HepG2 (cell line): ENCODE measurements around the gene CRYZL1. TPM values are rescaled to one million over a fixed set of nuclear protein-coding genes. Genes with fewer than 3 reads are reported as not detected.

Experiments
- ADNP ChIP-seq: sonication (generic); formaldehyde crosslinking; IDR thresholded peaks from 2 replicates; pipeline ENCODE4 v1.4.0; 2020; ENCODE audit warnings: missing genetic modification reagents
- ATF7 ChIP-seq, 2 experiments: fragments of 450-650 bp in 1 of 2; sonication (generic) in 1 of 2; formaldehyde crosslinking in 1 of 2; IDR thresholded peaks; 2 replicates each; pipeline versions ENCODE4 v1.4.0 to v1.6.1; 2016 to 2020; ENCODE audit warnings: antibody characterized with exemption in 1 of 2, mild to moderate bottlenecking in 1 of 2, missing genetic modification reagents in 1 of 2
- BCL3 ChIP-seq: sonication (generic); formaldehyde crosslinking; IDR thresholded peaks from 2 replicates; pipeline ENCODE4 v1.5.1; 2020; ENCODE audit warnings: mild to moderate bottlenecking, missing genetic modification reagents, moderate library complexity
- CREM ChIP-seq, 2 experiments: sonication (generic) in 1 of 2; formaldehyde crosslinking in 1 of 2; IDR thresholded peaks; 2 replicates each; pipeline versions ENCODE4 v1.4.0 to v1.6.1; 2016 to 2020; ENCODE audit warnings: antibody characterized with exemption in 1 of 2, mild to moderate bottlenecking in 1 of 2, missing genetic modification reagents in 1 of 2
- ELF4 ChIP-seq: sonication (generic); formaldehyde crosslinking; IDR thresholded peaks from 2 replicates; pipeline ENCODE4 v1.5.0; 2020; ENCODE audit warnings: missing genetic modification reagents, mild to moderate bottlenecking, moderate library complexity, borderline replicate concordance
- GATAD2A ChIP-seq: IDR thresholded peaks from 2 replicates; pipeline ENCODE4 v1.6.1; 2016
- GTF3A ChIP-seq: sonication (generic); formaldehyde crosslinking; conservative IDR thresholded peaks from 2 replicates; pipeline ENCODE4 v1.4.0; 2020; ENCODE audit warnings: mild to moderate bottlenecking, missing genetic modification reagents
- NFE2 ChIP-seq: sonication (generic); formaldehyde crosslinking; IDR thresholded peaks from 2 replicates; pipeline ENCODE4 v1.4.0; 2020; ENCODE audit warnings: missing genetic modification reagents
- PHF21A ChIP-seq: sonication (generic); formaldehyde crosslinking; IDR thresholded peaks from 2 replicates; pipeline ENCODE4 v1.5.0; 2020; ENCODE audit warnings: mild to moderate bottlenecking, missing genetic modification reagents
- THRA ChIP-seq: sonication (generic); formaldehyde crosslinking; IDR thresholded peaks from 2 replicates; pipeline ENCODE4 v1.4.0; 2020; ENCODE audit warnings: missing genetic modification reagents, borderline replicate concordance
- TOPORS ChIP-seq: sonication (generic); formaldehyde crosslinking; IDR thresholded peaks from 2 replicates; pipeline ENCODE4 v1.8.0; 2023; ENCODE audit warnings: mild to moderate bottlenecking, missing genetic modification reagents
- ZNF24 ChIP-seq: fragments of 450-650 bp; IDR thresholded peaks from 2 replicates; pipeline ENCODE4 v1.6.1; 2017; ENCODE audit warnings: antibody characterized with exemption, mild to moderate bottlenecking
- ZNF318 ChIP-seq: sonication (generic); formaldehyde crosslinking; IDR thresholded peaks from 2 replicates; pipeline ENCODE4 v1.4.0; 2020; ENCODE audit warnings: mild to moderate bottlenecking, missing genetic modification reagents
- ZNF569 ChIP-seq: sonication (generic); formaldehyde crosslinking; IDR thresholded peaks from 2 replicates; pipeline ENCODE4 v1.5.0; 2020; ENCODE audit warnings: mild to moderate bottlenecking, missing genetic modification reagents, moderate library complexity, borderline replicate concordance
- ZNF766 ChIP-seq: sonication (generic); formaldehyde crosslinking; IDR thresholded peaks from 2 replicates; pipeline ENCODE4 v1.5.0; 2020; ENCODE audit warnings: missing genetic modification reagents, borderline replicate concordance
- polyA plus RNA-seq, 8 experiments: library from polyadenylated mRNA; depleted of rRNA in 3 of 8; stranded (reverse) in 7 of 8; unstranded in 1 of 8; fragments of >200 nt; fragmentation: Illumina TruSeq in 4 of 8; extraction: Trizol in 4 of 8; gene quantifications; 2 replicates each; pipeline versions ENCODE4 v1.2.1 to v1.2.3, GENCODE V29; 2011 to 2016; ENCODE audit warnings: low read depth in 4 of 8, missing spikeins in 1 of 8, mixed read lengths in 1 of 8; ENCODE audit not compliant: insufficient read depth in 1 of 8
- total RNA-seq, 5 experiments: library from RNA; depleted of rRNA; stranded (reverse); fragments of >200 nt; fragmentation: Illumina TruSeq; extraction: Trizol; gene quantifications; 2 replicates each; pipeline ENCODE4 v1.2.3, GENCODE V29; 2016; ENCODE audit warnings: low read depth in 1 of 5
- TF ChIP-seq, protein P1 (sequence below): sonication (generic); formaldehyde crosslinking; IDR thresholded peaks from 2 replicates; pipeline ENCODE4 v1.8.0; 2022; ENCODE audit warnings: missing genetic modification reagents, mild to moderate bottlenecking, borderline replicate concordance

The CRYZL1 gene
- total and polyA plus RNA-seq, 2 of the 13 experiments (the other 11 are each of a cell fraction or from before 2014, with no cell fraction given): 20.3 to 27.7 TPM

- TF ChIP-seq BCL3 (CRISPR knock-in tag) (peak; percentile 61; the same call in 1 of the 2 replicates), GATAD2A (CRISPR knock-in tag) (no peak; the same call in 1 of the 2 replicates), ADNP (CRISPR knock-in tag) (no peak), PHF21A (CRISPR knock-in tag) (peak; percentile 39), ZNF318 (CRISPR knock-in tag) (no peak), ZNF569 (CRISPR knock-in tag) (no peak), NFE2 (CRISPR knock-in tag) (no peak), ZNF24 (no peak), ELF4 (no peak), THRA (0 out of 2 replicates have a peak, but pooled peaks have one; percentile 22), GTF3A (CRISPR knock-in tag) (no peak), CREM (IDR thresholded peaks at IDR 0.05) (peak; percentile 90), CREM (CRISPR knock-in tag; IDR thresholded peaks at IDR 0.05) (no peak), TOPORS (CRISPR knock-in tag) (no peak), ATF7 (IDR thresholded peaks at IDR 0.05) (no peak), ATF7 (CRISPR knock-in tag; IDR thresholded peaks at IDR 0.05) (no peak), ZNF766 (CRISPR knock-in tag) (0 out of 2 replicates have a peak, but pooled peaks have one; percentile 61)
- TF ChIP-seq, protein P1, sequence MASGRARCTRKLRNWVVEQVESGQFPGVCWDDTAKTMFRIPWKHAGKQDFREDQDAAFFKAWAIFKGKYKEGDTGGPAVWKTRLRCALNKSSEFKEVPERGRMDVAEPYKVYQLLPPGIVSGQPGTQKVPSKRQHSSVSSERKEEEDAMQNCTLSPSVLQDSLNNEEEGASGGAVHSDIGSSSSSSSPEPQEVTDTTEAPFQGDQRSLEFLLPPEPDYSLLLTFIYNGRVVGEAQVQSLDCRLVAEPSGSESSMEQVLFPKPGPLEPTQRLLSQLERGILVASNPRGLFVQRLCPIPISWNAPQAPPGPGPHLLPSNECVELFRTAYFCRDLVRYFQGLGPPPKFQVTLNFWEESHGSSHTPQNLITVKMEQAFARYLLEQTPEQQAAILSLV (CRISPR knock-in tag): no peak
These were observed 98.7 kb downstream of the CRYZL1 start, which contains the start of gene SON (continued) for GRCh38 chr21:33542640-33543504.
